Stimulated activated CD4-positive, alpha-beta T cell treated with anti-CD3 and anti-CD28 coated beads, TNF-alpha, amount 100 ng/mL, for 48 hours (primary cell): ENCODE data around the gene TMEM156.
"Not testable (repeated sequence)": the region's sequence is repeated elsewhere in the genome, so short reads cannot be mapped to it uniquely, and the experiment has no call there.

ENCODE experiments used
- DNase-seq, 3 donors: peaks; one replicate each; pipeline ENCODE4 v3.0.0-alpha.2; 2020; ENCODE audit warnings: low read depth in 3 of 3

TMEM156 gene

GRCh38 chr4:38957893-38958292 is 74.3 kb downstream of the TMEM156 start:
- DNase-seq, result peak in 1 of 3 donors; percentile 24

GRCh38 chr4:38957261-38957815 is 74.9 kb downstream of the TMEM156 start:
- no peak for DNase-seq

GRCh38 chr4:38955957-38956356 is 76.3 kb downstream of the TMEM156 start:
- DNase-seq, result no peak

DNA sequence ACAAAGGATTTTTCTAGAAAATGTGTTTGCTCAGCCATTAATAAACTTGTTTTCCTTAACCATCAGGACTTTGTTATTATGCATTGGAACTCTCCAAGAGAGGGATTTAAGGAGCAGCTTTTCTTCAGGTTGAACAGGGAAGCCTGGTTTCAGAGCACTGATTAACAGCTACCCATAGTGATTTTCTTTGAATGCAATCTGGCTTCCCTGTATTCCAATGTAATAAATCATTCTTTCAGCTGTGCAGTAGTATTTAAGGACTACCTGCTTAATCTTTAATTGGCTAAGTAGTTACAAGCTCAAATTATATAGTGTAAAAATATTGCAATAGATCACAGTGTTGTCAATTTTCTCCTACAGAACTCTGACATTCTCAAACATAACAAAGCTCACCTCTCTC is 77.5 kb downstream of the TMEM156 start:
- no peak for DNase-seq

DNA sequence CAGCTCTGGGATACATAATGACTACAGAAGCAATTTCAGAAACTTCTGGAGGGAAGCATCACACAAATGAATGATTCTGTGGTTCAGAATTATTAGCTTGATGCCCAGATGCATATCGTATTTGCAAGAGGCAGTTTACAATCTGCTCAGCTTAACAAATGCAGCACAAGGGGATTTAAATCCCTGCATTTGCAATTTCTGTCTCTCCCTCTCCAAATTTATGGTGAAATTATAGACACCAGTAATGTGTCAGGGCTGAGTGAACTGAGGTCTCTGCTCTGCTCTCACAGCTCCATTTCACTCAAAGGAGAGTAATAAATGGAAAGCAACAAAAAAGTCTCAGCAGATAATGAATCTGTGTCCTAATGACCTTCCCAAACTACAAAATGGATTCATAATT is 80.2 kb downstream of the TMEM156 start:
- no peak for DNase-seq

GRCh38 chr4:38951598-38951997 is 80.6 kb downstream of the TMEM156 start:
- DNase-seq, result no peak

- no peak for DNase-seq
Measured at GRCh38 chr4:38950734-38951133, 81.5 kb downstream of the TMEM156 start.

DNA sequence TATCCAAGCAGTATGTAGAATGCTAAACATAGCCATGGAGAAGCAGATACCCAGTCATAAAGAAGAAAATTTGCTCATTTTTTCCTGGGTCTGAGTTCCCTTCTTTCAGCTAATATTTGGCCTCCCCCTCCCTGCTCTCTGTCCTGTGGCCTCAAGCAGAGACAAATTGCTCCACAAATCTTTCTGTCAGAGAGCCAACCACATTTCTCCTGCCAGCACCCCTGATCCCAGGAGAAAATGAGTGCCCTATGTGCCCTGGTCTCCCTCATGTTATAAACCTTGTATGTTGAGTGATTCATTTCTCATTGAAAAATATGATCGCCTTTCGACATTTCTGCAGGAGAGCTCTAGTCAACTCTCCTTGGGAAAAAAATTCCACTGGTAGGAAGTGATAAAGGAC is 82.0 kb downstream of the TMEM156 start:
- DNase-seq, result no peak

- peak in 2 of 3 donors; percentile 6 to 13 for DNase-seq
Measured at GRCh38 chr4:38949411-38950051, 82.7 kb downstream of the TMEM156 start.

GRCh38 chr4:38948551-38948950 is 83.7 kb downstream of the TMEM156 start:
- no peak for DNase-seq

GRCh38 chr4:38946919-38947318 is 85.3 kb downstream of the TMEM156 start:
- DNase-seq, result no peak

DNA sequence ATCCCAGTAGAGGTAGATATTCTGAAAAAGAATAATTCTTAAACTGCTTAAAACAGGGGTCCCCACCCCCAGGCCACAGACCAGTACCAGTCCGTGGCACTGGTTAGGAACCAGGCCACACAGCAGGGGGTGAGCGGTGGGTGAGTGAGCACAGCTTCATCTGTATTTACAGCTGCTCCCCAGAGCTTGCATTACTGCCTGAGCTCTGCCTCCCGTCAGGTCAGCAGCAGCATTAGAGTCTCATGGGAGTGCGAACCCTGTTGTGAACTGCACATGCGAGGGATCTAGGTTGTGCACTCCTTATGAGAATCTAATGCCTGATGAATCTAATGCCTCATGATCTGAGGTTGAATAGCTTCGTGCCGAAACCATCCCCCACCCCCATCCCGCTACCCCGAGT is 87.8 kb downstream of the TMEM156 start:
- DNase-seq, result no peak

- DNase-seq, result no peak
Measured at GRCh38 chr4:38943343-38943742, 88.9 kb downstream of the TMEM156 start.

DNA sequence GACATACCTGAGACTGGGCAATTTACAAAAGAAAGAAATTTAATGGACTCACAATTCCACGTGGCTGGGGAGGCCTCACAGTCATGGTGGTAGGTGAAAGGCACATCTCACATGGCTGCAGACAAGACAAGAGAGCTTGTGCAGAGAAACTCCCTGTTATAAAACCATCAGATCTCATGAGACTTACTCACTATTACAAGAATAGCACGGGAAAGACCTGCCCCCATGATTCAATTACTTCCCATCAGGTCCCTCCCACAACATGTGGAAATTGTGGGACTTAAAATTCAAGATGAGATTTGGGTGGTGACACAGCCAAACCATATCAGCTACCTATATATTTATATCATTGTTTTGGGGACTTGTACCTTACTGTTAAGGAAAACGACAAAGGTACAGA is 90.3 kb downstream of the TMEM156 start:
- DNase-seq, result not testable (repeated sequence)

DNA sequence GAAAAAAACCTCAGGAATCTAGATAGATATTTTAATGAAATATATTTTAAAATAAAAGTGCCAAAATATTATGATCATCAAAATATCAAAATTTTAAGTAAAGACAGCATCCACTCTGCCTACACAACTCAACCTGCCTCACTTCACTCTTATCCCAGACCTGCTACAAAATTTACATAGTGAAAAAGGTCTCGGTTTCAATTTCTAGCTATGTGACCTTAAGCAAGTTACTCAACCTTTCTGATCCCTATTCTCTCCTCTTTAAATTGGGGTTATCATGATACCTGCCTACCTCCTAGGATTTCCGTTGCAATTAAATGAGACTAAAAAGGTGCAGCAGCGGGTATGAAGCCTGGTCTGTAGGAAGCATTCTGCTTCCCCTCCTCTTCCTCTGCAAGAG is 91.7 kb downstream of the TMEM156 start:
- no peak for DNase-seq

DNA sequence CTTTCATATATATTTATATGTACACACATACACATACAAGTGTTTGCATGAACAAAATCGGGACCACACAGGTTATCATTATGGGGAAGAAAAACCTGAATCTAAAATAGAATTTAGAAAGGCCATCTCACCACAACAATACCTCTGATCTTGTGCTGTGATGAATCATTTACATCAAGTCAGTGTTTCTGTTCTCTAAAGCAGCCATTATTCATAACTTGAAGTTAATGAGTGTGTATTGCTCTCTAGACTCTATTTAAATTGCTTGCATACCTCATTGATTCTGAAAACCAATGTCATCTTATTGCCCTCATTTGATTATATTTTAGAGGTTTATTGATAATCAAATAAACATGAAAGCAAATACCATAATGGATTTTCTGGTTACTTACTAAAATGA is 93.0 kb downstream of the TMEM156 start:
- no peak for DNase-seq

GRCh38 chr4:38935391-38936073 is 96.7 kb downstream of the TMEM156 start:
- no peak for DNase-seq

- DNase-seq, result no peak
Measured at GRCh38 chr4:38931125-38931524, 101.1 kb downstream of the TMEM156 start.

- no peak for DNase-seq
Measured at GRCh38 chr4:38930707-38931106, 101.5 kb downstream of the TMEM156 start.

DNA sequence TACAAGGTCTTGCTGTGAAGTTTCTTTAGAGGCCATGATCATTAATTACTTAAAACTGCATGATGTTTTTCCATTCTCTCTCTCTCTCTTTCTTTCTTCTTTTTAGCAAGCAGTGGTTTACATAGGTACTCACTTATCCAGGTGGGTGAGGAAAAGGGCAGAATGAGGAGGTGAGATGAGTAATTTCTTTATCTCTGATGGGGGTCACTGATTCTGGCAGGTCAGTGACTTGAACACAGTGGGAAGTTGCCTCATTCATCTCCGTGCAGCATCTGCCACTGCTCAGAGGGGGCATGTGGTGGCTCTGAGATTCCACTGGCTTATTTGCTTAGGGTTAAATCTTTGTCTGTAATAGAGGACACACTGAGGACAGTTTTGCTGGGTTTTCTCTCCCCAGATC is 102.0 kb downstream of the TMEM156 start:
- no peak for DNase-seq

DNA sequence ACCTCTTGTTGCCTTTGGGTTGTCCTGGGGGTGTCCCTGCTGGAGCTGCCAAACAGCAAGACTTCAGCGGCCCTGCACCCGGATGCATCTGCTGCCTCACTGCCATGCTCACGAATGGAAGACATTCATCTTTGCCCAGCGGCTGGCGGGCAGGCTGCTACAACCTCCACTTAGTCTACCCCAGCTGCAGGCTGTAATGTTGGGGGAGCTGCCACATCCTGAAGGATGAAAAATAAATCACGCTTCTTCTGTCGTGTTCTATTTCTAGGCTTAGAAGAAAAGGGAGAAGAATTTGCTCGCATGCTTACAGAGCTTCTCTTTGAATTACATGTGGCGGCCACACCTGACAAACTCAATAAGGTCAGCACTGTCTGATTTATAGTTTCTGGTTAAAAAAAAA is 103.2 kb downstream of the TMEM156 start:
- no peak for DNase-seq

- no peak for DNase-seq
Measured at GRCh38 chr4:38928568-38928967, 103.6 kb downstream of the TMEM156 start.

DNA sequence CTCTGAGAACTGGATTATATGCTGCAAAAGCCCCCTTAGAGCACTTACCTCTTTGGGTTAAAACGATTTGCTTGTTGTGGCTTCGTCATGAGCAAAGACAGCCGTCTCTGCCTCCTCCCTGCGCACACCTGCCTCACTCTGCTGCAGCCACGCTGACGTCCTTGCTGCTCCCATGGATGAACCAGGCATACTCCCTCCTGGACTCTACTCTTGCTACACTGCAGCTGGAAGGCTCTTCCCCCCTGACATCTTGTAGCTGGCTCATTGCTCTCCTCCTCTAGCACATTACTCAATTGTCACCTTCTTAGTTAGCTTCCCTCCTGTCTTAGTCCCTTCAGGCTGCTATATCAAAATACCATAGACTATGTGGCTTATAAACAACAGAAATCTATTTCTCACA is 105.3 kb downstream of the TMEM156 start:
- DNase-seq, result no peak
